Activated T-helper 9 cell treated with anti-CD3 and anti-CD28 coated beads, Interleukin-2, amount 50 U/mL, for 16 hours (primary cell): ENCODE measurements around the gene UBP1.
"Not testable (repeated sequence)": the region's sequence is repeated elsewhere in the genome, so short reads cannot be mapped to it uniquely, and the experiment has no call there.

Source experiments
- DNase-seq: peaks from one replicate; pipeline ENCODE4 v3.0.0-alpha.2; 2020; ENCODE audit warnings: low read depth

UBP1 gene

GRCh38 chr3:33440328-33441224 lies at the start of gene UBP1:
Gene UBP1 (minus strand): TSS chr3:33440405. CDS start chr3:33439848, 557 bp downstream.
- peak; percentile 94 for DNase-seq

DNA sequence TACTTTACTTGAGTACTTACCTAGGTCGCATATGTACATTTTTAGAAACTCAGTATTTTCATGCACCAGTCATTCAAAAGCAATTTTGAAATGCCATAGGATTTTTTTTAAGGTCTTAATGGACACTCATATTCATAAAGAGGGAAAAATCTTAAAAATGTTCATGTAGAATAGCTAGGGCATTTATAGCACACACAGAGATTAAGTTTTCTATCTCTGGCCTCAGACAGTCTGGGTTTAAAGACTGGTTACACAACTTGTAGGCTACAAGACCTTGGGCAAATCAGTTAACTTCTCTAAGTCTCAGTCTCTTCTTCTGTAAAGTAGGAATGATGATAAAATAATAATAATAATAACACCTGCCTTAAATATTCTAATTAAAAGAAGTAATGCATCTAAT lies 48.5 kb upstream of the UBP1 start:
- no peak for DNase-seq

- no peak for DNase-seq
Measured at GRCh38 chr3:33488246-33488645, 48.0 kb upstream of the UBP1 start.

DNA sequence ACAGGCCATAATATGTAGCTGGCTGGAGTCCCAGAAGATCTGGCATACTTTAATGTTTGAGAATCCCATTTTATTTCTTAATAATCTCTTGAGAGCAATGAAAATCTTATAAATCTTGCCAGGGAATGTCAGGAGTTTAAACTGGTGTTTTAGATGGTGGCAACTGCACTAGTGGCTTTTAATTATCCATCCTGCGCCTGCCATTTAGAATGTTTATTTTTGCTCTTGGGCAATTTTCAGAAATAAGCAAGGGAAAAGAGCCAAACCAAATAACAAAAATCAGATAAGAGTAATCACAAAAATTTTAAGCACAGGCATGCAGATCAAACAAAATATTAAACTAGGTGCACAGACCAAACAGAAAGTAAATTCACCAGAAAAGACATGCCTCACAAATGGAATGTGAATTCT lies 41.9 kb upstream of the UBP1 start:
- no peak for DNase-seq

- DNase-seq: no peak
Measured at GRCh38 chr3:33474896-33475295, 34.7 kb upstream of the UBP1 start.

DNA sequence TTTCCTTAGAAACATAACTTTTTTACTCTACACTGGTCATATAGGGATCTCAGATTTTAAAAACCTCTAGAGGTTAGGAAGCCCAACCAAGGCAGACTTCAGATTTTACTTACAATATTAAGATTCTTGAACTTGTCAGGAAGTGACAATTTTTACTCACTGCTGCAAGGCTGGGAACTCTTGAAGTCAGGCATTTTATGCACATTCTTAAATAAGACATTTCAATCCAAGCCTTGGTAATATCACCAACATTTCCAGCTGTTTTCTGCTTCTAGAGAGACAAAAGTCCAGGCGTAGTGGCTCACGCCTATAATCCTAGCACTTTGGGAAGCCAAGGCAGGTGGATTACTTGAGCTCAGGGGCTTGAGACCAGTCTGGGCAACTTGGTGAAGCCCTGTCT lies 33.6 kb upstream of the UBP1 start:
- DNase-seq: no peak

- DNase-seq: no peak
Measured at GRCh38 chr3:33467786-33468185, 27.6 kb upstream of the UBP1 start.

DNA sequence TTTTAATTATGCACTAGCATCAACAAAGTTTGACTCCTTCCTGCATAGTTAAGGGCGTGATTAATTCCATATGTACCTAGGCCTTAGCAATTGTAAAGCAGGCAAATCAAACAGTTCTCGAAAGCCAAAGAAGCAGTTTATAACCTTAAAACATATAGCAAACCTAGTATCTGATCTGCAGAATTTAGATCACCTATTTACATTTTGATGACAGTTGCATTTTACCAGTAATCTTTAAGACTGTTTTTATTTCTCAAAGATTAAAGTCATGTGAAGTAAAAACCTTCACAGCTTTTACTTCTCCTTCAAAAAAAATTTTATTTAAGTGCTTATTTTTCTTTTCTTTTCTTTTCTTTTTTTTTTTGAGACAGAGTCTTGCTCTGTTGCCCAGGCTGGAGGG lies 20.9 kb upstream of the UBP1 start:
- DNase-seq: no peak

- DNase-seq: not testable (repeated sequence)
Measured at GRCh38 chr3:33459577-33459976, 19.4 kb upstream of the UBP1 start.

- DNase-seq: no peak
Measured at GRCh38 chr3:33458446-33458845, 18.2 kb upstream of the UBP1 start.

DNA sequence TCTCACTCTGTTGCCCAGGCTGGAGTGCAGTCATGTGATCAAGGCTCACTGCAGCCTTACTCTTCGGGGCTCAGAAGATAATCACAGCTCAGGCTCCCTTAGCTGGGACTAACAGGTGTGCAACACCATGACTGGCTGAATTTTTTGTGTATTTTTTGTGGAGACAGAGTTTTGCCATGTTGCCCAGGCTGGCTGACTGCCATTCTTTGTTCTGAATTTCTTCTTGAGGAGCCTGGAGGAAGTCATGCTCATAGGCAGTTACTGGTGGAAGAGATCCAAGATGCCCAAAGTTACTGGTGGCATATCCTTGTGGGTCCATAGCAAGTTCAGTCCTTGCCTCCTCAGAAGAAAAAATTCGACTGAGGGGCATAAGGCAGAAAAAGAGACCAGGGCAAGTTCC lies 16.6 kb upstream of the UBP1 start:
- no peak for DNase-seq

- DNase-seq: no peak
Measured at GRCh38 chr3:33453331-33453761, 13.1 kb upstream of the UBP1 start.

DNA sequence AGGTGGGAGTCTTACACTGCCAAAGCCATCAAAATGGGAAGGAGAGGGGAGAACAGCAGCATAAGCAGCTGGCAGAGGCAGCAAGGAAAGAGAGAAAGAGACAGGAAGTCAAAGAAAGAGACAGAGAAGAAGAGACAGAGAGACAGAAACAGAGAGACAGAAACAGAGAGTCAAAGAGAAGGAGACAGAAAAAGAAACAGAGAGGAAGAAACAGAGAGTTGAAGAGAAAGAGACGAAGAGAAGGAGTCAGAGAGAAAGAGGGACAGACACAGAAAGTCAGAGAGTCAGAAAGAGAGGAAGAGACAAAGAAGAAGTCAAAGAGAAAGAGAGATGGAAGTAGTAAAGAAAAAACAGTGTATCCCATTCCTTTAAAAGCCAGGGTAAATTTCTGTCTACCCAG lies 11.8 kb upstream of the UBP1 start:
- not testable (repeated sequence) for DNase-seq

- no peak for DNase-seq
Measured at GRCh38 chr3:33447958-33448357, 7.8 kb upstream of the UBP1 start.

GRCh38 chr3:33447256-33447625 lies 7.0 kb upstream of the UBP1 start:
- DNase-seq: not testable (repeated sequence)

- DNase-seq: no peak
Measured at GRCh38 chr3:33442190-33442589, 2.0 kb upstream of the UBP1 start.

DNA sequence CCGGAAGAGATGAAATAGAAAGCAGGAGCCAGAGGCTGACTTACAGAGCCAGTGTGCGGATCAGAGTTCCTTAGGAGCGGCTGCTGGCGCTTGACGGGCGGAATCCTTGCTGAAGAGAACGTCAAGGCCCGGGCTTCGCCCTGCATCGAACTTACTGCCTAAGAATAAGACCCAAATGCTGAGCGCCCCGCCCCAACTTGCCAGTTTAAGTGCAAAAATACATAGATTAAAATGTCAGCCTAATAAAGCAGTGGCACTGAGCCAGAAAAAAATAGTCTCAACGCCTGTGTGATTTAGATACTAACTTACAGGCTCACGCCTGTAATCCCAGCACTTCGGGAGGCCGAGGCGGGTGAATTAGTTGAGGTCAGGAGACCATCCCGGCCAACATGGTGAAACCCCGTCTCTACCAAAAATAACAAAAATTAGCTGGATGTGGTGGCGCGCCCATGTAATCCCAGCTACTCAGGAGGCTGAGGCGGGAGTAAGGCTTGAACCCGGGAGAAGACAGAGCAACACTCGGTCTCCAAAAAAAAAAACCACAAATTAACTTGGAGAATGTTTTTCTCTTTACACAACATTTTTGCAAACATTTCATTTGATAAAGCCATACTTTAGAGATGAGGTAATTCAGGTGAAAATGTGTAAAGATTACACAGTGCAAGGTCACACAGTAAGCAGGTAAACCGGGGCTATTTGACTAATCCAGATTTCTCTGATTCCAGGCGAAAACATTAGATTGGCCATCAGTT lies 1.2 kb upstream of the UBP1 start:
- DNase-seq: no peak

- DNase-seq: peak; percentile 22
Measured at GRCh38 chr3:33439546-33440327, 468 bp downstream of the UBP1 start.

DNA sequence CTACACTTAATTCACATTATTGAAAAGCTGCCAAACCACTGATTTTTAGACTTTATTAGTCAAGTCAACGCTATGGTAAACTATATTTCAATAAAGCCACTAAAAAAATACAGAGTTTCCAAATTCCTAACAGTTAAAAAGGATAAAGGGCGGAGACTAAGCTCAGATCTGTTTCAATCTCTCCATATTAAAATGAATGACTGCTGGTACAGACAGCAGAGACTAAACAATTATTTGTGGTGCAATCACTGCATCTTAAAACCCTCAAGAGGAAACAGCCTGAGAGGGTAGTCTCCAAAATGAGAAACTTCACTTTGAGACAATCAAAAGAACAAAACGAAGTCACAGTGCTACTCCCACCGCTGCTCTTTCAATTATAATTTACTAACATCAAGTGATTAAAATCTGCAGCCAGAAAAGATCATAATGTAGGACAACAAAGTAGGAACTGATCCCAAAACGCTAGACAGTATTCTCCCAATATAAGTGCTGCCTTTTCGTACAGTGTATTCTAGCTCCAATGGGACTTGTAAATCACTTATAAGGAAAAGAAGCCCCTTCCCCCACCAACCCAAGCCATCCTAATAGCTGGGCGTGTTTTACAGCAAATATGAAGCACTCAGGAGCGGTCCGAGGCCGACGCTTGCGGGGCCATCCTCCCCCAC lies 1.2 kb downstream of the UBP1 start:
- no peak for DNase-seq

GRCh38 chr3:33438284-33438668 lies 1.9 kb downstream of the UBP1 start:
- no peak for DNase-seq

DNA sequence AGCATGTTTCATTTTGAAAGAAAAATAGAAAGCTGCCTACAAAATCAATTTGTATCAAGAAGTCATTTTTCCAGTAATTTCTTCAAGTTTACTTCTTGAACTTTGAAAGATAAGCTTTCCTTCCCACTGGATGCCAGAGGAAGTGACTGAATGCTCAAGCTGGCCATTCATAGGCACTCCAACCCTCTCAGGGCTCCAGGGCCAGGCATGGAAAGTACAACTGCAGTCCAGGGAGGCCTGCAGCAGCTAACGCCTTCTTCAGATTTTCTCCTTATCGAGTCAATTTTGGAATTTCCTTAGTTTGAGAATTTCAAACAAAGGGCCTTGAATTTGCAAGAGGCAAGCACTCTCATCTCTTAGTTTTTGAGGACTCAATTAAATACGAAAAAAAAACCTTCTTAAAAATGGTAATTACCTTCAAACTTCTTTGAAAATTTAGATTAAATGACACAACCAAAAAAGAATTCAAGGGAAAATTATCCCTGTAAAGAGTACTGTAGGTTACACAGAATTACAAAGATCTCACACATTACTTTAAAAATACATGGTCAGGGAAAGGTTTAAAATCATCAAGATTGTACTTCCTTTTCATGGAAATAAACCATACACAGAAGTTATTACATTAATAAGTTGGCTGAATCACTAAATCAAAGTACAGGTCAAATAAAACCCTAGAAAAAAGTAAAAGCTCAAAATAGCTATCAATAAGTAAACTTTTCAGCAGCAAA lies 2.5 kb downstream of the UBP1 start:
- DNase-seq: no peak
